GM12892 (cell line): ENCODE data around the gene EIF3J.

Experiments used
- POLR2A ChIP-seq: IDR thresholded peaks from 2 replicates; pipeline ENCODE4 v1.6.1; 2011; ENCODE audit warnings: low read depth, low read length, control low read depth
- TAF1 ChIP-seq: IDR thresholded peaks from 2 replicates; pipeline ENCODE4 v1.6.1; 2011; ENCODE audit warnings: low read depth, mild to moderate bottlenecking, control low read depth, low read length, borderline replicate concordance

DNA sequence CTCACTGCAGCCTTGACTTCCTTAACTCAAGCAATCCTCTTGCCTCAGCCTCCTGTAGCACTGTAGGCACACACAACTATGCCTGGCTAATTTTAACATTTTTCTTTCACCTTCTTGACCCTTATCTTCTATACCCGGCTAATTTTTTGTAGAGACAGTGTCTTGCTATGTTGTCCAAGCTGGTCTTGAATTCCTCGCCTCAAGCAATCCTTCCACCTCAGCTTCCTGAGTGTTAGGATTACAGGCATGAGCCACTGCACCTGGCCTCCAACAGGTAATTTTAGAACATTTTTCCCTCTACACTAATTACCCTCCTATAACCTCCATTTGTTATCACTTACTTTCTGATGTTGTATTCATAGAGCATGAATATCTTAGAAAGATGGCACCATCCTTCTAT is 66.2 kb downstream of the EIF3J start:
- no peak for TF ChIP-seq TAF1
- no peak for TF ChIP-seq POLR2A
